ENCODE measurements around the gene ZNF410. TPM values are rescaled to one million over a fixed set of nuclear protein-coding genes. Genes with fewer than 3 reads are reported as not detected.
"Not testable (repeated sequence)": the region's sequence is repeated elsewhere in the genome, so short reads cannot be mapped to it uniquely, and the experiment has no call there.

ZNF410 gene
- total RNA-seq, 1 experiment from 2014 or later, result 28.1 TPM

DNA sequence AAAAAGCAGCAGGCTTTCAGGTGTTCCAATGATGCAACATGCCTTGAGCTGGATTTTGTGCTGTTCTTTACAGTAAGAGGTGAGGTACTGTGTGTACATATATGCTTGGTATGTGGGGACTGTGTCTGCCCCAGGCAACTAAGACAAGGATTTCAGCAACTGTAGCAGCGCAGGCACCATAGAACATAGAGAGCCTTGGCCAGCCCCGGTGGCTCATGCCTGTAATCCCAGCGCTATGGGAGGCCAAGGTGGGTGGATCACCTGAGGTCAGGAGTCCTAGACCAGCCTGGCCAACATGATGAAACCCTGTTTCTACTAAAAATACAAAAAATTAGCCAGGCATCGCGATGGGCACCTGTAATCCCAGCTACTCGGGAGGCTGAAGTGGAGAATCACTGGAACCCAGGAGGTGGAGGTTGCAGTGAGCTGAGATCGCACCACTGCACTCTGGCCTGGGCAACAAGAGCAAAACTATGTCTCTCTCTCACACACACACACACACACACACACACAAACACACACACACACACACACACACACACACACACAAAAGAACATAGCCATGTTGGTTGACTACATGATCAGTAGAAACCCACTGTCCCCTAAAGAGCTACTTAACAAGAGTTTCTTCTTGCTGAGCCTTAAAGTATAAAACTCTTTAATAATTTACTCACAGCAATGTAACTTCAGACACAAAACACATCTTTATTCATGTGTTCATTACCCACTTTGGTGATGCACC lies 48.2 kb upstream of the ZNF410 start:
- H2BK120ac ChIP-seq (ENCODE audit: low read depth, low read length, poor library complexity, severe bottlenecking); H3K4ac ChIP-seq (ENCODE audit: low read depth, low read length); H3K9me3 Mint-ChIP-seq; H3K27me3 Mint-ChIP-seq (ENCODE audit: low read depth); H4K91ac ChIP-seq (ENCODE audit: insufficient read length, low read depth, low read length); H4K8ac ChIP-seq (replicated peaks; ENCODE audit: insufficient read length, low read depth, low read length); H3K79me2 ChIP-seq (ENCODE audit: insufficient read depth, low read length); H3T11ph ChIP-seq (ENCODE audit: low read length); H3K27ac ChIP-seq (ENCODE audit: insufficient read length, low read depth, low read length); H3K56ac ChIP-seq (ENCODE audit: insufficient read length, low read depth, low read length); H2BK5ac ChIP-seq (ENCODE audit: insufficient read length, low read length); H3K23me2 ChIP-seq (ENCODE audit: insufficient read length, low read depth, low read length, poor library complexity, severe bottlenecking); H3K27ac Mint-ChIP-seq; H3K9me3 ChIP-seq (ENCODE audit: control insufficient read depth, low read depth, low read length); H3K4me1 ChIP-seq (ENCODE audit: insufficient read depth, low read length); H3K14ac ChIP-seq (ENCODE audit: insufficient read depth, low read length); H2BK12ac ChIP-seq (ENCODE audit: insufficient read length, low read depth, low read length); H3K27me3 ChIP-seq (ENCODE audit: insufficient read depth, low read length); H2BK15ac ChIP-seq (ENCODE audit: low read depth, low read length); H4K5ac ChIP-seq (ENCODE audit: insufficient read length, low read depth, low read length); H3K23ac ChIP-seq (ENCODE audit: insufficient read length, low read depth, low read length); H3K4me3 Mint-ChIP-seq; H3K18ac ChIP-seq (ENCODE audit: insufficient read length, low read depth, low read length); H4K20me1 ChIP-seq (ENCODE audit: control insufficient read depth, insufficient read depth, insufficient read length); H3K9ac ChIP-seq (ENCODE audit: extremely low read depth, insufficient read length, low read length); H3K36me3 Mint-ChIP-seq (ENCODE audit: insufficient read depth in 1 of 3, low read depth in 3 of 3); H3K79me1 ChIP-seq (ENCODE audit: insufficient read depth, low read depth, low read length, poor library complexity, severe bottlenecking); DNase-seq; H2AFZ ChIP-seq (ENCODE audit: low read length); H2AK5ac ChIP-seq (ENCODE audit: insufficient read length, low read length); H3K4me2 ChIP-seq (ENCODE audit: insufficient read depth, insufficient read length, low read length); H2BK20ac ChIP-seq (ENCODE audit: low read depth, low read length, poor library complexity, severe bottlenecking): not testable (repeated sequence)
- WGBS (ENCODE audit: extremely low coverage, insufficient read length, low lambda C conversion rate), result no CpG with 5 or more reads among the region's 7 CpGs
- peaks cover 19 to 27% of the 10 kb centered on the region in 2 experiments for H3K4me1 Mint-ChIP-seq
